ENCODE measurements around the gene PLEKHG2.

GRCh38 chr19:39424934-39425333 is 12.5 kb downstream of the PLEKHG2 start:
- TF ChIP-seq TEAD4 (CRISPR knock-in tag; IDR thresholded peaks at IDR 0.05), result no peak
- no peak for TF ChIP-seq CREB1 (CRISPR knock-in tag; IDR thresholded peaks at IDR 0.05)
- no peak for TF ChIP-seq CTCF (IDR thresholded peaks at IDR 0.05)
- TF ChIP-seq TCF7 (CRISPR knock-in tag; IDR thresholded peaks at IDR 0.05; ENCODE audit: low read depth), result no peak
- TF ChIP-seq ZBTB43 (CRISPR knock-in tag; IDR thresholded peaks at IDR 0.05), result no peak
- TF ChIP-seq JUN (CRISPR knock-in tag; IDR thresholded peaks at IDR 0.05), result no peak
- no peak for TF ChIP-seq RELA (CRISPR knock-in tag; IDR thresholded peaks at IDR 0.05; ENCODE audit: borderline replicate concordance)
- TF ChIP-seq NFYB (CRISPR knock-in tag; conservative IDR thresholded peaks at IDR 0.05; ENCODE audit: low read depth), result no peak
- no peak for TF ChIP-seq NR2C2 (CRISPR knock-in tag; IDR thresholded peaks at IDR 0.05)
- TF ChIP-seq AFF4 (CRISPR knock-in tag; IDR thresholded peaks at IDR 0.05; ENCODE audit: borderline replicate concordance), result no peak
- TF ChIP-seq CBFB (CRISPR knock-in tag; IDR thresholded peaks at IDR 0.05; ENCODE audit: low read depth), result no peak
- no peak for TF ChIP-seq HMGXB4 (CRISPR knock-in tag; IDR thresholded peaks at IDR 0.05)
- TF ChIP-seq MLX (CRISPR knock-in tag; IDR thresholded peaks at IDR 0.05), result no peak

Measured in WTC11 (cell line).